Natural killer cell (primary cell): ENCODE measurements around the gene TMEM88. TPM values are rescaled to one million over a fixed set of nuclear protein-coding genes. Genes with fewer than 3 reads are reported as not detected.

Source experiments
- ATAC-seq, 3 donors: fragments of 150-1000 bp in 2 of 3; fragments of 200-7000 bp in 1 of 3; cut with Tn5 transposase; 1 replicate in 1 of 3; 2 replicates in 2 of 3; pipeline ENCODE4 v1.10.0; 2021; ENCODE audit warnings: mild to moderate bottlenecking in 2 of 3, moderate library complexity in 2 of 3
- DNase-seq, 2 donors: peaks; one replicate each; pipeline versions ENCODE4 v3.0.0 to v3.0.0-alpha.2; 2013 to 2021; ENCODE audit warnings: mixed read lengths in 1 of 2
- H3K27ac ChIP-seq: one replicate; pipeline ENCODE4 v1.5.1; 2013; ENCODE audit warnings: mild to moderate bottlenecking, low read length
- H3K27me3 ChIP-seq: one replicate; pipeline ENCODE4 v1.6.1; 2013; ENCODE audit warnings: low read length; ENCODE audit not compliant: control insufficient read depth, insufficient read depth
- H3K36me3 ChIP-seq: one replicate; pipeline ENCODE4 v1.6.1; 2013; ENCODE audit warnings: low read length; ENCODE audit not compliant: control insufficient read depth, insufficient read depth
- H3K4me1 ChIP-seq: one replicate; pipeline ENCODE4 v1.6.1; 2013; ENCODE audit warnings: low read length; ENCODE audit not compliant: control insufficient read depth, insufficient read depth
- H3K4me3 ChIP-seq: one replicate; pipeline ENCODE4 v1.5.1; 2013; ENCODE audit warnings: low read length
- H3K9me3 ChIP-seq: one replicate; pipeline ENCODE4 v1.6.1; 2013; ENCODE audit warnings: low read length; ENCODE audit not compliant: control insufficient read depth, insufficient read depth
- H3K27ac Mint-ChIP-seq, 2 donors: one replicate each; pipeline ENCODE4 v1.8.0; 2022; ENCODE audit warnings: mild to moderate bottlenecking in 2 of 2, mixed read lengths in 2 of 2, moderate library complexity in 1 of 2
- H3K27me3 Mint-ChIP-seq, 2 donors: one replicate each; pipeline ENCODE4 v1.8.0; 2022; ENCODE audit warnings: low read depth in 2 of 2, mixed read lengths in 2 of 2
- H3K36me3 Mint-ChIP-seq: one replicate; pipeline ENCODE4 v1.8.0; 2022; ENCODE audit warnings: mixed read lengths
- H3K4me1 Mint-ChIP-seq, 2 donors: one replicate each; pipeline ENCODE4 v1.8.0; 2022; ENCODE audit warnings: mixed read lengths in 2 of 2
- H3K4me3 Mint-ChIP-seq: one replicate; pipeline ENCODE4 v1.8.0; 2022; ENCODE audit warnings: mild to moderate bottlenecking, moderate library complexity, mixed read lengths
- H3K9me3 Mint-ChIP-seq, 2 donors: one replicate each; pipeline ENCODE4 v1.8.0; 2022; ENCODE audit warnings: mixed read lengths in 2 of 2
- WGBS: methylation state at CpG from one replicate; pipeline ENCODE4 v1.1.7; 2013; ENCODE audit warnings: missing lambda C conversion rate; ENCODE audit not compliant: insufficient coverage; 5-methylcytosine and 5-hydroxymethylcytosine counted together
- intact Hi-C: fragments of 100-400 bp; cut with micrococcal nuclease; formaldehyde crosslinking; loops from one replicate; pipeline ENCODE4 v1.14.2; 2022
- total RNA-seq, 4 donors: library from RNA; stranded (reverse); fragments of 120-200 nt in 1 of 4; gene quantifications; one replicate each; pipeline versions ENCODE4 v1.2.3 to v1.2.4, GENCODE V29; 2013 to 2022
- TF ChIP-seq, protein P1 (sequence below): fragments of 200-600 bp; IDR thresholded peaks from one replicate; pipeline ENCODE4 v1.8.0; 2022; ENCODE audit warnings: antibody characterized with exemption

The TMEM88 gene
- total RNA-seq, 3 donors from 2014 or later (not counting 1 experiment from before 2014, with no cell fraction given): 12.7 to 45.5 (median 27.6) TPM

DNA sequence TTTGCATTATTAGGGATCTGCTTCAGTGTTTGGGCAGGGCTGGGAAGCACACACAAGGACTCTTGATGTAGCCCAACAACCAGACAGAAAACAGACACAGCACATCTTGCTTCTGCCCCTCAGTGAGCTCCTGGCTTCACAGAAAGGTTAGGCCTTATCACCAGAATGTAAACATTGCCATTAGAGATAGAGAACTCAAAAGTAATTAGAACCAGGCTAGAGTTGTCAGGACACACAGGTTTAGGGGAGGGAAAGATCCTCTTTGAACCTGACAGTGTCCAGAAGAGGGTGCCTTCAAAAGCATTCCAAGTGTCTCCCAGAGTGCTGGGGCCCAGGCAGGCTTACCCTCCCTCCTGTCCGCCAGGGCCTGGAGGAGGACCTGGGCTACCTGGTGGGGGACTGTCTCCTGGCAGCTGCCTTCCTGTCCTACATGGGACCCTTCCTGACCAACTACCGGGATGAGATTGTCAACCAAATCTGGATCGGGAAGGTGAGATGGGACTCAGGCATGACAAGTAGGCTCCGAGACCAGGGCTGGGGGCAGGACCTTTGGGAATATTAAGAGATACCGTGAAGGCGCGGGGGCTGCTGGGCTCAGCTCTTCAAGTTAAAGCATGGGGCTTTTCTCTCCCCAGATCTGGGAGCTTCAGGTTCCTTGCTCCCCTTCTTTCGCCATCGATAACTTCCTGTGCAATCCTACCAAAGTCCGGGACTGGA is 37.8 kb upstream of the TMEM88 start:
- 95% methylated on average over 10 of the region's 10 CpGs for WGBS
- H3K27me3 ChIP-seq: no peaks in the 10 kb centered on the region
- H3K4me3 Mint-ChIP-seq: no peak overlapping the region
- no peak overlapping the region for H3K27ac Mint-ChIP-seq
- H3K4me1 Mint-ChIP-seq: no peaks in the 10 kb centered on the region
- no peak for ATAC-seq
- H3K4me3 ChIP-seq: no peak overlapping the region
- no peaks in the 10 kb centered on the region for H3K9me3 Mint-ChIP-seq
- H3K36me3 ChIP-seq: no peaks in the 10 kb centered on the region
- intact Hi-C loops: no loop called here
- peaks cover 0 to 7% of the 10 kb centered on the region in 2 donors for H3K27me3 Mint-ChIP-seq
- no peaks in the 10 kb centered on the region for H3K4me1 ChIP-seq
- H3K36me3 Mint-ChIP-seq: no peaks in the 10 kb centered on the region
- TF ChIP-seq, protein P1, sequence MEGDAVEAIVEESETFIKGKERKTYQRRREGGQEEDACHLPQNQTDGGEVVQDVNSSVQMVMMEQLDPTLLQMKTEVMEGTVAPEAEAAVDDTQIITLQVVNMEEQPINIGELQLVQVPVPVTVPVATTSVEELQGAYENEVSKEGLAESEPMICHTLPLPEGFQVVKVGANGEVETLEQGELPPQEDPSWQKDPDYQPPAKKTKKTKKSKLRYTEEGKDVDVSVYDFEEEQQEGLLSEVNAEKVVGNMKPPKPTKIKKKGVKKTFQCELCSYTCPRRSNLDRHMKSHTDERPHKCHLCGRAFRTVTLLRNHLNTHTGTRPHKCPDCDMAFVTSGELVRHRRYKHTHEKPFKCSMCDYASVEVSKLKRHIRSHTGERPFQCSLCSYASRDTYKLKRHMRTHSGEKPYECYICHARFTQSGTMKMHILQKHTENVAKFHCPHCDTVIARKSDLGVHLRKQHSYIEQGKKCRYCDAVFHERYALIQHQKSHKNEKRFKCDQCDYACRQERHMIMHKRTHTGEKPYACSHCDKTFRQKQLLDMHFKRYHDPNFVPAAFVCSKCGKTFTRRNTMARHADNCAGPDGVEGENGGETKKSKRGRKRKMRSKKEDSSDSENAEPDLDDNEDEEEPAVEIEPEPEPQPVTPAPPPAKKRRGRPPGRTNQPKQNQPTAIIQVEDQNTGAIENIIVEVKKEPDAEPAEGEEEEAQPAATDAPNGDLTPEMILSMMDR: no peak
- H3K9me3 ChIP-seq: no peaks in the 10 kb centered on the region
- no peak for DNase-seq
- H3K27ac ChIP-seq: no peak overlapping the region

DNA sequence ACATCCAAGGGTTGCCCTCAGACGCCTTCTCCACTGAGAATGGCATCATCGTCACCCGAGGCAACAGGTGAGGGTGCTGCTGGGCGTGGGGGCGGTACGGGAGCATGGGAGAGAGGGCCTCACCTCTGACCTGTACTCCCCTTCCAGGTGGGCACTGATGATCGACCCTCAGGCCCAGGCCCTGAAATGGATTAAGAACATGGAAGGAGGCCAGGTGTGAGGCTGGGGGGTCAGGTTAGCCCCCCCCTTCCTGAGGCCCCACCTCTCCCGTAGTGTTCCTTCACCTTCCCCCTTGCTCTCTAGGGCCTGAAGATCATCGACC is 37.3 kb upstream of the TMEM88 start:
- H3K9me3 ChIP-seq: no peaks in the 10 kb centered on the region
- H3K4me3 ChIP-seq: no peak overlapping the region
- Mint-ChIP-seq H3K27ac (no peak overlapping the region), H3K4me1 (no peaks in the 10 kb centered on the region), H3K9me3 (no peaks in the 10 kb centered on the region), H3K36me3 (no peaks in the 10 kb centered on the region), H3K4me3 (no peak overlapping the region), H3K27me3 (peaks cover 0 to 7% of the 10 kb centered on the region in 2 donors)
- H3K27ac ChIP-seq: no peak overlapping the region
- H3K27me3 ChIP-seq: no peaks in the 10 kb centered on the region
- DNase-seq (no peak), ATAC-seq (no peak)
- 90% methylated on average over 9 of the region's 9 CpGs for WGBS
- intact Hi-C loops: no loop called here
- TF ChIP-seq, protein P1: no peak
- no peaks in the 10 kb centered on the region for H3K36me3 ChIP-seq
- H3K4me1 ChIP-seq: no peaks in the 10 kb centered on the region

DNA sequence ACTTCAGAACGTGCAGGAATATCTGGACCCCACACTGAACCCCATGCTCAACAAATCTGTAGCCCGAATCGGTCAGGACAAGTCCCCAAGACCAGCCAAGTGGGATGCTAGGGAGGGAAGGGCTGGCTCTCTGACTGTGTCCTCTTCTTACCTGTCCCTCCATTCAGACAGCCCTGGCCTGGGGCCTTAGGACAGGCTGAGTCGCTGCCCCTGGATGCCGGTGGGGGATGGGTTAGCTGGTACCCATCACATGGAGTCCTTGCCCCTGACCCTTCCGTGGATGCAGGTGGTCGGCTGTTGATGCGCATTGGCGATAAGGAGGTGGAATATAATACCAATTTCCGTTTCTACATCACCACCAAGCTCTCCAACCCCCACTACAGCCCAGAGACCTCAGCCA is 36.8 kb upstream of the TMEM88 start:
- Histone ChIP-seq H3K4me3 (no peak overlapping the region), H3K27ac (no peak overlapping the region), H3K36me3 (no peaks in the 10 kb centered on the region), H3K4me1 (no peaks in the 10 kb centered on the region), H3K27me3 (no peaks in the 10 kb centered on the region), H3K9me3 (no peaks in the 10 kb centered on the region)
- no peak overlapping the region for H3K4me3 Mint-ChIP-seq
- no peaks in the 10 kb centered on the region for H3K36me3 Mint-ChIP-seq
- H3K27me3 Mint-ChIP-seq: peaks cover 0 to 7% of the 10 kb centered on the region in 2 donors
- DNase-seq: no peak
- ATAC-seq: no peak
- no peak overlapping the region for H3K27ac Mint-ChIP-seq
- WGBS: 90% methylated on average over 10 of the region's 10 CpGs
- H3K4me1 Mint-ChIP-seq: no peaks in the 10 kb centered on the region
- intact Hi-C loops: no loop called here
- TF ChIP-seq, protein P1: no peak
- no peaks in the 10 kb centered on the region for H3K9me3 Mint-ChIP-seq
